HG03378 (cell line): Measurements from ENCODE around the gene MRGPRX4.

Source experiments
- ATAC-seq: cut with Tn5 transposase; IDR thresholded peaks from one replicate; pipeline ENCODE4 v1.9.1; 2021; ENCODE audit warnings: mild to moderate bottlenecking, moderate library complexity; ENCODE audit not compliant: unreplicated experiment

MRGPRX4 gene

DNA sequence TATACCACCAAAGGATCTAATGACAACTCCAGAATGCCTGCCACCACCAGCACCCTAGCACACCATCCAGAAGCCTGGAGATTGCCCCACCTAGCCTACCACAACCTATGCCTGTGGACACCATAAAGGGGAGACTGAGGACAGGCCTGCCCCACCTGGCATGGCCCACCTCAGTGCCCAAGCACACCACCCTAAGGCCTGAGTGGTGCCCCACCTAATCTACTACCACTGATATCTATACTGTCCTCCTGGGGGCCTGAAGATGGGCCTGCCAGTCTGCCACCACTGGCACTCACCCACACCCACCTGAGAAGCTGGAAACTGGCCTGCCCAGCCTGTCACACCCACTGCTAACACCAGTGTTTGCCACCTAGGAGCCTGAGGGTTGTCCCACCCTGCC is 32.1 kb downstream of the MRGPRX4 start:
- no peak for ATAC-seq

GRCh38 chr11:18209058-18209457 is 36.4 kb downstream of the MRGPRX4 start:
- ATAC-seq, result no peak

DNA sequence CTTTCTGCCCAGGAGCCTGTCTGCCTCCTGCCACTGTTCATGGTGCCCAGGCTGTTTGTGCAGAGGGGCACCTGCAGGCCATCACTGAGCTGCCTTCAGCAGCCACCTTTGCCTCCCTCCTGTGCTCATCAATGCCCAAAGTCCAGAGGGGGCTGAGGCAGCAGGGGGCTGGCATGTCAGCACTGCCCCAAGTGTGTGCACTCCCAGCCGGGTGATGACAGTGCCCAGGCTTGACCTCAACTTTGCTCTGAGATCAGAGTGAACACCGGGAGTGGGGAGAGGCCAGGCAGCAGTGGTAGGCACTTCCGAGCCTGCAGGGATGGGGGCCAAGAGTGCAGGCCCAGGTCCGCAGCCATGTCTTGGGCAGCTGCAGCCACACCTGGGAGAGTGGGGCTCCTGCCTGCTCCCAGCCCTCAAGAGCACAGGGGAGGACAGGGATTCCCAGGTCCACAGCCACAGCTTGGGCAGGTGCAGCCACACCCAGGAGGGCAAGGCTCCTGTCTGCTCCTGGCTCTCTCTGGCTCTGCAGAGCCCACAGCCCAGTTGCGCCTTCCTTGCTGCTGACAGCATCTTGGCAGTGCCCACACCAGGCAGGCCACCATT is 48.7 kb downstream of the MRGPRX4 start:
- ATAC-seq, result no peak

- no peak for ATAC-seq
Observed at GRCh38 chr11:18222814-18223421, 50.3 kb downstream of the MRGPRX4 start.
